ENCODE results near the gene SYTL5.

The SYTL5 gene

DNA sequence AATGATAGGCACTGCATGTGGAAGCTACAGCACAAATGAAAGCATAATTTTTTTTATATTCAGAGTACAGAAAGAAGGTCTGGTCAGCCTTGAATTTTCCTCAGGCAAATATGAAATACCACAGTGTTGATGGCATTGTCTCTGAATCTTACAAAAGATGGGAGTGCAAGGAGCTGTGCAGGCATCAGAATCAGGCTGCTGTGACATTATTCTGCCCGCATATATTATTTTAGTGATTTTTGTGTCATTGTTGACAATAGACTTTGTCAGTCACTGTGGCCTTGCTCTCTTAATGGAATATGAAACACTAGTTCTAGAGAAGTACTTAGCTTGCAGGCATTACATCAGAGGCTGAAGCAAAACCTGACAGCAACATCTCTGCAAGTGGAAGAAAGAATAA lies 42.5 kb downstream of the SYTL5 start:
- H4K20me1 ChIP-seq (ENCODE audit: insufficient read depth, low read length), result no peaks in the 10 kb centered on the region
- TF ChIP-seq EZH2 (IDR thresholded peaks at IDR 0.05; ENCODE audit: borderline replicate concordance, low read depth, low read length, severe bottlenecking), result no peak
- TF ChIP-seq, protein P1, sequence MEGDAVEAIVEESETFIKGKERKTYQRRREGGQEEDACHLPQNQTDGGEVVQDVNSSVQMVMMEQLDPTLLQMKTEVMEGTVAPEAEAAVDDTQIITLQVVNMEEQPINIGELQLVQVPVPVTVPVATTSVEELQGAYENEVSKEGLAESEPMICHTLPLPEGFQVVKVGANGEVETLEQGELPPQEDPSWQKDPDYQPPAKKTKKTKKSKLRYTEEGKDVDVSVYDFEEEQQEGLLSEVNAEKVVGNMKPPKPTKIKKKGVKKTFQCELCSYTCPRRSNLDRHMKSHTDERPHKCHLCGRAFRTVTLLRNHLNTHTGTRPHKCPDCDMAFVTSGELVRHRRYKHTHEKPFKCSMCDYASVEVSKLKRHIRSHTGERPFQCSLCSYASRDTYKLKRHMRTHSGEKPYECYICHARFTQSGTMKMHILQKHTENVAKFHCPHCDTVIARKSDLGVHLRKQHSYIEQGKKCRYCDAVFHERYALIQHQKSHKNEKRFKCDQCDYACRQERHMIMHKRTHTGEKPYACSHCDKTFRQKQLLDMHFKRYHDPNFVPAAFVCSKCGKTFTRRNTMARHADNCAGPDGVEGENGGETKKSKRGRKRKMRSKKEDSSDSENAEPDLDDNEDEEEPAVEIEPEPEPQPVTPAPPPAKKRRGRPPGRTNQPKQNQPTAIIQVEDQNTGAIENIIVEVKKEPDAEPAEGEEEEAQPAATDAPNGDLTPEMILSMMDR (IDR thresholded peaks at IDR 0.05; ENCODE audit: borderline replicate concordance, extremely low read depth, low read length, poor library complexity, severe bottlenecking), result no peak
- H3K9me3 ChIP-seq (ENCODE audit: insufficient read depth, low read length, severe bottlenecking), result no peaks in the 10 kb centered on the region
- H3K4me2 ChIP-seq (ENCODE audit: insufficient read depth, low read length), result no peak overlapping the region
- ATAC-seq (ENCODE audit: insufficient read depth, low read depth) (no peak), DNase-seq (no peak)
- no peaks in the 10 kb centered on the region for H3K79me2 ChIP-seq (ENCODE audit: insufficient read depth, low read length)
- no peaks in the 10 kb centered on the region for H3K27me3 ChIP-seq (ENCODE audit: insufficient read depth, low read length, poor library complexity)
- no peak overlapping the region for H3K4me3 ChIP-seq (ENCODE audit: low read depth in 1 of 2, low read length in 2 of 2)
- no peaks in the 10 kb centered on the region for H3K4me1 ChIP-seq (ENCODE audit: insufficient read depth, low read length)
- no peak overlapping the region for H3K9ac ChIP-seq (ENCODE audit: low read depth, low read length)
- no peak overlapping the region for H2AFZ ChIP-seq (ENCODE audit: low read depth, low read length)
- H3K27ac ChIP-seq (ENCODE audit: low read length), result no peak overlapping the region
- no peaks in the 10 kb centered on the region for H3K36me3 ChIP-seq (ENCODE audit: insufficient read depth, low read length)

- no peak for ATAC-seq (ENCODE audit: insufficient read depth, low read depth)
- H3K27me3 ChIP-seq (ENCODE audit: insufficient read depth, low read length, poor library complexity), result no peaks in the 10 kb centered on the region
- H3K36me3 ChIP-seq (ENCODE audit: insufficient read depth, low read length), result no peaks in the 10 kb centered on the region
- no peak overlapping the region for H3K4me2 ChIP-seq (ENCODE audit: insufficient read depth, low read length)
- H3K4me1 ChIP-seq (ENCODE audit: insufficient read depth, low read length), result no peaks in the 10 kb centered on the region
- H2AFZ ChIP-seq (ENCODE audit: low read depth, low read length), result no peak overlapping the region
- no peaks in the 10 kb centered on the region for H4K20me1 ChIP-seq (ENCODE audit: insufficient read depth, low read length)
- no peak overlapping the region for H3K27ac ChIP-seq (ENCODE audit: low read length)
- no peak for DNase-seq
- no peak overlapping the region for H3K9ac ChIP-seq (ENCODE audit: low read depth, low read length)
- no peak overlapping the region for H3K4me3 ChIP-seq (ENCODE audit: low read depth in 1 of 2, low read length in 2 of 2)
- H3K79me2 ChIP-seq (ENCODE audit: insufficient read depth, low read length), result no peaks in the 10 kb centered on the region
- no peak for TF ChIP-seq EZH2 (IDR thresholded peaks at IDR 0.05; ENCODE audit: borderline replicate concordance, low read depth, low read length, severe bottlenecking)
- TF ChIP-seq, protein P1 (IDR thresholded peaks at IDR 0.05; ENCODE audit: borderline replicate concordance, extremely low read depth, low read length, poor library complexity, severe bottlenecking), result no peak
- no peaks in the 10 kb centered on the region for H3K9me3 ChIP-seq (ENCODE audit: insufficient read depth, low read length, severe bottlenecking)
Measured at GRCh38 chrX:38050806-38051205, 44.5 kb downstream of the SYTL5 start.

DNA sequence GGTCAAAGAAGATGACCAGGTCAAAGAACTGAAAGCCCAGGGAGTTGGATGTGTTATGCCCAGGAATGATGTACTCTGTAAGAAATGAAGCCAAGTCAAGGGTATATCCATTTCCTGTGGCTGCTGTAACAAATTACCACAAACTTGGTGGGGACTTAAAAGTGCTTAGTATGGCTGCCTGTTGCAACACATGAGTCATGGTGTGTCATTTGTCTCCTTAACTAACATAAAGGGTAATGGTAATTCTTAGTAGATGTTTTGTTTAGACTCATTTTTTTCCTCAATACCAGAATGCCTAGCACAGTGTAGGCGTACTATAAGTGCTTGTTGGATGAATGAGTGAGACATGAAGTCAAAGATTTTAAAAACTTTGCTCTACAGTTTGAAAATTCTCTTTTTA lies 45.7 kb downstream of the SYTL5 start:
- H3K27me3 ChIP-seq (ENCODE audit: insufficient read depth, low read length, poor library complexity), result no peaks in the 10 kb centered on the region
- H3K36me3 ChIP-seq (ENCODE audit: insufficient read depth, low read length), result no peaks in the 10 kb centered on the region
- no peak overlapping the region for H3K9ac ChIP-seq (ENCODE audit: low read depth, low read length)
- no peaks in the 10 kb centered on the region for H4K20me1 ChIP-seq (ENCODE audit: insufficient read depth, low read length)
- DNase-seq, result no peak
- no peaks in the 10 kb centered on the region for H3K79me2 ChIP-seq (ENCODE audit: insufficient read depth, low read length)
- no peak overlapping the region for H3K27ac ChIP-seq (ENCODE audit: low read length)
- no peak for ATAC-seq (ENCODE audit: insufficient read depth, low read depth)
- TF ChIP-seq, protein P1 (IDR thresholded peaks at IDR 0.05; ENCODE audit: borderline replicate concordance, extremely low read depth, low read length, poor library complexity, severe bottlenecking), result no peak
- no peak for TF ChIP-seq EZH2 (IDR thresholded peaks at IDR 0.05; ENCODE audit: borderline replicate concordance, low read depth, low read length, severe bottlenecking)
- H3K4me2 ChIP-seq (ENCODE audit: insufficient read depth, low read length), result no peak overlapping the region
- no peak overlapping the region for H3K4me3 ChIP-seq (ENCODE audit: low read depth in 1 of 2, low read length in 2 of 2)
- no peaks in the 10 kb centered on the region for H3K9me3 ChIP-seq (ENCODE audit: insufficient read depth, low read length, severe bottlenecking)
- no peak overlapping the region for H2AFZ ChIP-seq (ENCODE audit: low read depth, low read length)
- no peaks in the 10 kb centered on the region for H3K4me1 ChIP-seq (ENCODE audit: insufficient read depth, low read length)
